HG02798 (cell line): ENCODE results near the gene LBH.

Experiments used
- ATAC-seq: cut with Tn5 transposase; IDR thresholded peaks from one replicate; pipeline ENCODE4 v1.9.1; 2021; ENCODE audit warnings: mild to moderate bottlenecking; ENCODE audit not compliant: unreplicated experiment, poor library complexity

Gene LBH

GRCh38 chr2:30233271-30234009 lies 2.1 kb downstream of the LBH start:
- ATAC-seq = no peak

- ATAC-seq = no peak
These were observed 3.0 kb downstream of the LBH start for GRCh38 chr2:30234180-30234971.

- ATAC-seq = no peak
These were observed 3.8 kb downstream of the LBH start for GRCh38 chr2:30235008-30235655.

GRCh38 chr2:30235859-30236535 lies 4.7 kb downstream of the LBH start:
- no peak for ATAC-seq

GRCh38 chr2:30236591-30237238 lies 5.4 kb downstream of the LBH start:
- ATAC-seq = no peak

GRCh38 chr2:30237239-30237965 lies 6.1 kb downstream of the LBH start:
- no peak for ATAC-seq

GRCh38 chr2:30237966-30238800 lies 6.8 kb downstream of the LBH start:
- ATAC-seq = no peak

GRCh38 chr2:30239308-30239985 lies 8.1 kb downstream of the LBH start:
- no peak for ATAC-seq

GRCh38 chr2:30239986-30240752 lies 8.8 kb downstream of the LBH start:
- no peak for ATAC-seq

- ATAC-seq = no peak
These were observed 11.9 kb downstream of the LBH start for GRCh38 chr2:30243231-30243630.

GRCh38 chr2:30245364-30245763 lies 14.0 kb downstream of the LBH start:
- ATAC-seq = no peak

- no peak for ATAC-seq
These were observed 17.5 kb downstream of the LBH start for GRCh38 chr2:30248791-30249190.

- ATAC-seq = no peak
These were observed 18.0 kb downstream of the LBH start for GRCh38 chr2:30249354-30249753.

GRCh38 chr2:30250421-30250820 lies 19.1 kb downstream of the LBH start:
- ATAC-seq = no peak

GRCh38 chr2:30252723-30253701 lies 21.7 kb downstream of the LBH start:
- ATAC-seq = no peak
